Astrocyte of the cerebellum (primary cell): ENCODE data around the gene NKX6-2.
"Not testable (repeated sequence)": the region's sequence is repeated elsewhere in the genome, so short reads cannot be mapped to it uniquely, and the experiment has no call there.

Experiments used
- DNase-seq: peaks from one replicate; pipeline ENCODE4 v3.0.0-alpha.2; 2011; ENCODE audit warnings: low read depth
- H3K4me3 ChIP-seq: 2 replicates; pipeline ENCODE4 v1.5.1; 2011; ENCODE audit warnings: mild to moderate bottlenecking, low read depth, low read length, moderate library complexity
- CTCF ChIP-seq: IDR thresholded peaks from 2 replicates; pipeline ENCODE4 v1.5.1; 2012; ENCODE audit warnings: low read length, low read depth, moderate library complexity, mild to moderate bottlenecking; ENCODE audit errors: missing control alignments
- in situ Hi-C: cut with HindIII; loops from 2 replicates; pipeline ENCODE4 v1.10.0; 2017; ENCODE audit warnings: low sequenced_read_pairs

NKX6-2 gene

GRCh38 chr10:132829403-132829802, 43.5 kb upstream of the NKX6-2 start:
- DNase-seq, result no peak
- in situ Hi-C loops, result no loop called here
- no peak for TF ChIP-seq CTCF

GRCh38 chr10:132828681-132829080, 42.7 kb upstream of the NKX6-2 start:
- in situ Hi-C loops, result no loop called here
- no peak for DNase-seq
- TF ChIP-seq CTCF, result no peak
- no peak overlapping the region for H3K4me3 ChIP-seq

More at GRCh38 chr10:132829403-132829802, 43.5 kb upstream of the NKX6-2 start:
- no peak overlapping the region for H3K4me3 ChIP-seq

- TF ChIP-seq CTCF, result no peak
- H3K4me3 ChIP-seq, result no peak overlapping the region
- DNase-seq, result no peak
- in situ Hi-C loops, result no loop called here
These were observed 42.1 kb upstream of the NKX6-2 start for GRCh38 chr10:132827861-132828539.

GRCh38 chr10:132827423-132827789, 41.5 kb upstream of the NKX6-2 start:
- DNase-seq, result no peak
- H3K4me3 ChIP-seq, result no peak overlapping the region
- in situ Hi-C loops, result no loop called here
- TF ChIP-seq CTCF, result no peak

GRCh38 chr10:132826524-132827422, 40.8 kb upstream of the NKX6-2 start:
- no peak for TF ChIP-seq CTCF
- in situ Hi-C loops, result no loop called here
- DNase-seq, result no peak

GRCh38 chr10:132825783-132826523, 40.0 kb upstream of the NKX6-2 start:
- DNase-seq, H3K4me3 ChIP-seq, in situ Hi-C loops: not testable (repeated sequence)

More at GRCh38 chr10:132826524-132827422, 40.8 kb upstream of the NKX6-2 start:
- H3K4me3 ChIP-seq, result no peak overlapping the region
